Duodenal mucosa (tissue), 2 donors: ENCODE measurements around the gene DCC.

ENCODE experiments used
- H3K27ac ChIP-seq: one replicate; pipeline ENCODE4 v1.7.0; 2013; ENCODE audit warnings: low read depth, low read length
- H3K27me3 ChIP-seq, 2 donors: one replicate each; pipeline ENCODE4 v1.7.0; 2013; ENCODE audit warnings: low read length in 2 of 2, control low read depth in 1 of 2; ENCODE audit not compliant: insufficient read depth in 2 of 2, control insufficient read depth in 1 of 2
- H3K36me3 ChIP-seq, 2 donors: one replicate each; pipeline ENCODE4 v1.7.0; 2013; ENCODE audit warnings: low read length in 2 of 2, control low read depth in 1 of 2; ENCODE audit not compliant: insufficient read depth in 2 of 2, control insufficient read depth in 1 of 2
- H3K4me1 ChIP-seq, 2 donors: one replicate each; pipeline ENCODE4 v1.7.0; 2013; ENCODE audit warnings: low read length in 2 of 2, control low read depth in 1 of 2; ENCODE audit not compliant: insufficient read depth in 2 of 2, control insufficient read depth in 1 of 2
- H3K4me3 ChIP-seq, 2 donors: one replicate each; pipeline ENCODE4 v1.7.0; 2013; ENCODE audit warnings: low read length in 2 of 2, low read depth in 1 of 2
- H3K9ac ChIP-seq, 2 donors: one replicate each; pipeline ENCODE4 v1.7.0; 2013; ENCODE audit warnings: low read length in 2 of 2, low read depth in 1 of 2
- H3K9me3 ChIP-seq, 2 donors: one replicate each; pipeline ENCODE4 v1.7.0; 2013; ENCODE audit warnings: low read length in 2 of 2, control low read depth in 1 of 2; ENCODE audit not compliant: control insufficient read depth in 1 of 2

Gene DCC

GRCh38 chr18:53139746-53140500, 799.9 kb downstream of the DCC start:
- H3K4me1 ChIP-seq = no peaks in the 10 kb centered on the region
- H3K27ac ChIP-seq = no peak overlapping the region
- peaks cover 0 to 4% of the 10 kb centered on the region in 2 donors for H3K9me3 ChIP-seq
- H3K36me3 ChIP-seq = no peaks in the 10 kb centered on the region
- no peaks in the 10 kb centered on the region for H3K27me3 ChIP-seq
- no peak overlapping the region for H3K4me3 ChIP-seq
- H3K9ac ChIP-seq = no peak overlapping the region

DNA sequence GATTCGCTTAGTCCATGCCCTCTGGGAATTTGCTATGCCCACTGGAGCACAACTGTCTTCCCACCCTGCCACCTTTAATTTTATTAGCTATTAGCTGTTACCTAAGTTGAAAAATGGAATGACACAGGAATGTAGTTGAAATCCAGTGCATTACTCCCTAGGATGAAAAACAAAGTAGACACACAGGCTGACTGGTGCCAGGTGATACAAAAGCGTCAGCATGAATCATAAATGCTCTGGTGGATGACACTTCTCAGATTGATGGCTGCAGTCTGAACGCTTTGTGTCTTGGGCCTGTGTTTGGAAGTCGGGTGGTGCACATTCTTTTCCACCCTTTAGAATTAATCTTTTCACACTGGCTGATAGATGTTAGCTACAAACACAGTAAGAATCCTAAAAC, 802.0 kb downstream of the DCC start:
- H3K36me3 ChIP-seq = no peaks in the 10 kb centered on the region
- H3K4me3 ChIP-seq = no peak overlapping the region
- H3K9me3 ChIP-seq = peaks cover 0 to 4% of the 10 kb centered on the region in 2 donors
- no peaks in the 10 kb centered on the region for H3K4me1 ChIP-seq
- H3K9ac ChIP-seq = no peak overlapping the region
- no peaks in the 10 kb centered on the region for H3K27me3 ChIP-seq
- H3K27ac ChIP-seq = no peak overlapping the region

- no peaks in the 10 kb centered on the region for H3K27me3 ChIP-seq
- no peak overlapping the region for H3K4me3 ChIP-seq
- no peaks in the 10 kb centered on the region for H3K4me1 ChIP-seq
- H3K9ac ChIP-seq = no peak overlapping the region
- H3K9me3 ChIP-seq = no peaks in the 10 kb centered on the region
- H3K36me3 ChIP-seq = no peaks in the 10 kb centered on the region
- no peak overlapping the region for H3K27ac ChIP-seq
Observed at GRCh38 chr18:53147472-53147871, 807.5 kb downstream of the DCC start.

DNA sequence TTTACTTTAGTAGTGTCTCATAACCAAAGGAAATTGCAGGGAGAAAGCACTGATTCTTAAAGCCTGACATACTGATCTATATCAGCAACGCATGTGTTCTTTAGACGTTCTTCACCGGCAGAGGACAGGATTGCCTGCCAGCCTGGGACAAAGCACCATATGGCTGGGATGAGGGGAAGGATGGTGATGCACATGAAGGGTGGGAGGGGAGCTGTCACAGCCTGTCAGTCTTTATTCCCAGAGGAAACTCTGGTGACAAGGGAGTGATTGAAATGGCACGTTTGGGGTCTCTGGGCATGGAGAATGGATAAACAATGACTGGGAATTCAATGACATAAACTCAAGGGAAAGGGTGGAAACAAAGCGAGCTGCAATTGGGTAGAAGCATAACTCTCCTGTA, 808.1 kb downstream of the DCC start:
- Histone ChIP-seq H3K36me3 (no peaks in the 10 kb centered on the region), H3K4me1 (no peaks in the 10 kb centered on the region), H3K27ac (no peak overlapping the region), H3K9me3 (no peaks in the 10 kb centered on the region), H3K4me3 (no peak overlapping the region), H3K27me3 (no peaks in the 10 kb centered on the region), H3K9ac (no peak overlapping the region)

GRCh38 chr18:53152476-53152875, 812.5 kb downstream of the DCC start:
- Histone ChIP-seq H3K27me3 (no peaks in the 10 kb centered on the region), H3K27ac (no peak overlapping the region), H3K4me3 (no peak overlapping the region), H3K9me3 (no peaks in the 10 kb centered on the region), H3K4me1 (no peaks in the 10 kb centered on the region), H3K36me3 (no peaks in the 10 kb centered on the region), H3K9ac (no peak overlapping the region)

DNA sequence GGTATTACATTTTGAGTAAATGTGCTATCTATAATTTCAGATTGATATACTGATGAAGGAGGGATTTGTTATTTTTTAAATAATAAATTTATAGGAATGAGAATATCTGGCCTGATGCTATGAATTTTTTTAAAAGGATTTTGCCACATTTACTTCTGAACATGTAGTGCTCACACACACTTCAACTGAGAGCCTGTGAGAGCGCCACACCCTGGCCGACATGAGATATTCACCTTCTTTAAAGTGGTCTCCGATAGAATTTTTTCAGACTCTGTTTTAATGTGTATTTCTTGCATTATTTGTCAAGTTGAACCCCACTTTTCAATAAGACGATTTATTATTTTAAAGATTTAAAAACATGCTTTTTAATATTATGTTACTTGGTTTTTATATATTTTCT, 813.3 kb downstream of the DCC start:
- no peaks in the 10 kb centered on the region for H3K9me3 ChIP-seq
- H3K4me1 ChIP-seq = no peaks in the 10 kb centered on the region
- H3K4me3 ChIP-seq = no peak overlapping the region

DNA sequence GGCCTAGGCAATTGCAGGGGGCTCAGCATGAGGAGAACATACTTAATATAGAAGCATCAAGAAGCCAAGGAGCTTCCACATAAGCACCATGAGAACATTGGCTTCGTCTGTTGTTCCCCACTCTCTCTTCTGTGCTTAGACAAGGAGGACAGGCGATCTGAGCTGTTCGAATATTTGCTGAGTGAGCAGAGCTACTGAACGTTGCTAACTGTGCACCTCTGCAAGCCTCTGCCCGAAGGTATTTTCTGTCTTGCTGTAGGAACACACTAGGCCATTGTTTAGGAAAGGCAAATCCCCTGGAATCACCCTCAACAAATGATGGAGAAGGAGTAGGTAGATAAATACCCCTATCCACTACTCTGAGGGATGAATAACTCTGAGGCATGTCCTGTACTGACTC, 813.8 kb downstream of the DCC start:
- H3K36me3 ChIP-seq = no peaks in the 10 kb centered on the region
- H3K27ac ChIP-seq = no peak overlapping the region
- H3K4me1 ChIP-seq = no peaks in the 10 kb centered on the region
- no peaks in the 10 kb centered on the region for H3K9me3 ChIP-seq
- H3K27me3 ChIP-seq = no peaks in the 10 kb centered on the region
- H3K9ac ChIP-seq = no peak overlapping the region
- no peak overlapping the region for H3K4me3 ChIP-seq

More for the DNA sequence above, 813.3 kb downstream of the DCC start:
- Histone ChIP-seq H3K9ac (no peak overlapping the region), H3K36me3 (no peaks in the 10 kb centered on the region), H3K27me3 (no peaks in the 10 kb centered on the region), H3K27ac (no peak overlapping the region)

DNA sequence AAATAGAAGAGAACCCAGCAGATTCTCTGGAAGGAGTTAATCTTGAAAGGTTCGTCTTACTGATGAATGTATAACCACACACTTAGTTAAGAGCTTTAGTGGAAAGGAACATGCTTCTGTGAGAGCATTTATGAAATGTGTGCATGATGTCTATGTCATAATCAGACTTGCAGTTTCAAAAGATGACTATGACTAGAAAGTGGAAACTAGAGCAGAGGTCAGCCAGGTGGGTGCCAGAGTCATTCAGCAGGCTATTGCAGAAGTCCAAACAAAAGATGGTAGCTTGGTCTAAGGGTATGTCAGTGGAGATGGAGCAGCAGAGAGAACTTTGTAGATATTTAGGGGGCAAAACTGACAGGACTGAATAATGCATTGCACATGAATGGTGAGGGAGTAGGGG, 825.8 kb downstream of the DCC start:
- Histone ChIP-seq H3K36me3 (no peaks in the 10 kb centered on the region), H3K9ac (no peak overlapping the region), H3K4me1 (no peaks in the 10 kb centered on the region), H3K9me3 (peaks cover 2 to 12% of the 10 kb centered on the region in 2 donors), H3K4me3 (no peak overlapping the region), H3K27ac (no peak overlapping the region), H3K27me3 (no peaks in the 10 kb centered on the region)

- H3K36me3 ChIP-seq = no peaks in the 10 kb centered on the region
- H3K4me3 ChIP-seq = no peak overlapping the region
- no peaks in the 10 kb centered on the region for H3K4me1 ChIP-seq
- H3K9me3 ChIP-seq = peaks cover 2 to 6% of the 10 kb centered on the region in 2 donors
- no peak overlapping the region for H3K27ac ChIP-seq
- H3K27me3 ChIP-seq = no peaks in the 10 kb centered on the region
- H3K9ac ChIP-seq = no peak overlapping the region
Observed at GRCh38 chr18:53169346-53169745, 829.3 kb downstream of the DCC start.

DNA sequence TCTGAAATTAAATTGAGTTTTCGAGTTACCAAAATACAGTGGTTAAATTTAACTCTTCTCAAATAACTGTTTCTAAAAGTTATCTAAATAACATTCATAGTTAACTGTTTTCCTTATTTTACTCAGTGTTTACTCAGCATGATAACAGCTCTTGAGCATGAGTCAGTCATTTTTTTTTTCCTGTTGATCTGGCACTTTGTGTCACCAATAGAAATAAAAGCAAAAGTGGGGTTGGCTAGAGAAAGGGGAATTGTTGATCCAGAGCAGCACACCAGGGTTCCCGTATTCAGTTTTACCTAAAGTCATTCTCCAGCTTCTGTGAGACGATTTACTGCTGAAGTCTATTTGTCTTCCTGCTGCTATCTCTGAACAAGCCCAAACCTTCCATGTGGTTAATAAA, 851.6 kb downstream of the DCC start:
- Histone ChIP-seq H3K36me3 (no peaks in the 10 kb centered on the region), H3K4me1 (no peaks in the 10 kb centered on the region), H3K9ac (no peak overlapping the region), H3K27me3 (no peaks in the 10 kb centered on the region), H3K27ac (no peak overlapping the region), H3K9me3 (no peaks in the 10 kb centered on the region), H3K4me3 (no peak overlapping the region)
